Mesothelial cell of epicardium (in vitro differentiated cells): Measurements from ENCODE around the gene PLEKHG3. TPM values are rescaled to one million over a fixed set of nuclear protein-coding genes. Genes with fewer than 3 reads are reported as not detected.

ENCODE experiments used
- DNase-seq, 2 experiments: peaks; one replicate each; pipeline ENCODE4 v3.0.0; 2021; ENCODE audit warnings: low spot score in 2 of 2; ENCODE audit not compliant: unreplicated experiment in 2 of 2
- H3K27ac Mint-ChIP-seq: 2 replicates; pipeline ENCODE4 v1.8.0; 2021; ENCODE audit warnings: mixed read lengths
- H3K27me3 Mint-ChIP-seq: 2 replicates; pipeline ENCODE4 v1.8.0; 2021; ENCODE audit warnings: low read depth, mixed read lengths
- H3K36me3 Mint-ChIP-seq: 2 replicates; pipeline ENCODE4 v1.8.0; 2021; ENCODE audit warnings: mixed read lengths
- H3K4me1 Mint-ChIP-seq: 2 replicates; pipeline ENCODE4 v1.8.0; 2021; ENCODE audit warnings: mixed read lengths
- H3K4me3 Mint-ChIP-seq: 2 replicates; pipeline ENCODE4 v1.8.0; 2021; ENCODE audit warnings: mild to moderate bottlenecking, moderate library complexity, mixed read lengths
- H3K9me3 Mint-ChIP-seq: 2 replicates; pipeline ENCODE4 v1.8.0; 2021; ENCODE audit warnings: mixed read lengths
- CTCF ChIP-seq: fragments of 200-600 bp; sonication (generic); IDR thresholded peaks from one replicate; pipeline ENCODE4 v1.5.0; 2021; ENCODE audit warnings: antibody characterized with exemption; ENCODE audit not compliant: unreplicated experiment
- microRNA-seq: library from miRNA; unstranded; fragments of <30 nt; microRNA quantifications from one replicate; pipeline ENCODE4 v1.2.0, GENCODE V29; 2021; ENCODE audit warnings: inconsistent platforms, mixed read lengths
- total RNA-seq: library from RNA; stranded (reverse); gene quantifications from 3 replicates; pipeline ENCODE4 v1.2.1, GENCODE V29; 2021

Gene PLEKHG3
- total RNA-seq, 1 donor from 2014 or later, result 141 TPM

DNA sequence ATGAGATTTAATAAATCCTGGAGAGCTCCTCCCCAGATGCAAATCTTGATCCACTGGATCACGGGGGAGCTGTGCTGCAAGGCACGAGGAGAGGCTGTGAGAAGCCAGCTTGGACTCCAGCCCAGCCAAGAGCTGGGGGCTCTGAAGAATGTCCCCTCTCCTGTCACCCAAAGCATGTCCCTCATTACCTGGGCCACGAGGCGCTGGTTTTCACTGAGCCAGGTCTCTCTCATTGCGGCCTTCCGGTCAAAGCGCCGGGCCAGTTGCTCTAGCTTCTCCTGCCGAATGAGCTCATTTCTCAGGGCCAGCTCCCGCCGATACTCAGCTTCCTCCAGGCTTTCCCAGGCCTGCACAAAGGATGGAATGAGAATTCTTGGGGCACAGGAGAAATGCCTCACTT, 92.1 kb downstream of the PLEKHG3 start:
- Mint-ChIP-seq H3K4me3 (no peak overlapping the region), H3K4me1 (no peaks in the 10 kb centered on the region), H3K27me3 (no peaks in the 10 kb centered on the region), H3K9me3 (no peaks in the 10 kb centered on the region), H3K27ac (no peak overlapping the region), H3K36me3 (peaks cover 4% of the 10 kb centered on the region)
- TF ChIP-seq CTCF, result no peak
- no peak for DNase-seq

DNA sequence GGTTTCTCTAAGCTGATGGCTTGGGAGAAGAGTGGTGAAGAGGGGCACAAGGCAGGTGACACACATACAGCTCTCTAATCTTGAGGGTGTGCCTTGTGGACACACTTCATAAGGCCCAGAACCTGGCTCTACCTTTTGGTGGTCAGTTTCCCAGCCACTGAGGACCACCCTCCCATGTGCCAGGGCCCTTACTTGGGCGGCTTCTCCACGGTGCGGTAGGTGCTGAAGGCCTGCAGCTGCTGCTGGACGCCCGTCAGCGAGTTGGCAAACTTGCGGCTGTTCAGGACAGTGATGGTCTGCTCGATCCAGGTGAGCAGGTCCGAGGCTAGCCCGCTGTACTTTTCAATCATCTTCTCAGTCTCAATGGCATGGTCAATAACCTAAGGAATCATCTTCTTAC, 95.3 kb downstream of the PLEKHG3 start:
- no peak for DNase-seq

More for the DNA sequence above, 95.3 kb downstream of the PLEKHG3 start:
- H3K4me3 Mint-ChIP-seq, result no peak overlapping the region
- no peak overlapping the region for H3K27ac Mint-ChIP-seq
- no peaks in the 10 kb centered on the region for H3K27me3 Mint-ChIP-seq
- H3K4me1 Mint-ChIP-seq, result no peaks in the 10 kb centered on the region
- no peak for TF ChIP-seq CTCF
- H3K36me3 Mint-ChIP-seq, result peaks cover 4% of the 10 kb centered on the region
- H3K9me3 Mint-ChIP-seq, result no peaks in the 10 kb centered on the region

Small RNAs within 50 kb of the gene (microRNA-seq; reads per million reads assigned to microRNA genes)
- gene MIR7855, result not detected

Other genes with a start within 250 kb of the PLEKHG3 start
- gene AKAP5, start 238.9 kb upstream of the PLEKHG3 start, total RNA-seq, result 2.0 to 2.1 TPM (median 2.1 TPM) in 3 replicates
- gene ZBTB25, start 200.6 kb upstream of the PLEKHG3 start, total RNA-seq, result 19.1 to 20.6 TPM (median 19.1 TPM) in 3 replicates
- gene ZBTB1, start 199.7 kb upstream of the PLEKHG3 start, total RNA-seq, result 66.3 to 67.4 TPM (median 66.4 TPM) in 3 replicates
- 10.1 to 10.6 TPM (median 10.5 TPM) in 3 replicates for gene HSPA2, start 163.7 kb upstream of the PLEKHG3 start, total RNA-seq
- gene PPP1R36, start 154.5 kb upstream of the PLEKHG3 start, total RNA-seq, result 0.66 to 1.3 TPM (median 0.81 TPM) in 3 replicates
- 8.1 to 9.0 TPM (median 8.9 TPM) in 3 replicates for gene SPTB, start 175.5 kb downstream of the PLEKHG3 start, total RNA-seq
- gene CHURC1, start 210.0 kb downstream of the PLEKHG3 start, total RNA-seq, result 43.5 to 45.8 TPM (median 45.1 TPM) in 3 replicates
- 0.58 to 0.63 TPM (median 0.61 TPM) in 3 replicates for gene GPX2, start 238.3 kb downstream of the PLEKHG3 start, total RNA-seq